K562 (cell line): ENCODE measurements around the gene MAP1LC3A. TPM values are rescaled to one million over a fixed set of nuclear protein-coding genes. Genes with fewer than 3 reads are reported as not detected.

ENCODE experiments used
- BCL6 ChIP-seq: fragments of 250-450 bp; sonication (Bioruptor Pico); IDR thresholded peaks from 2 replicates; pipeline ENCODE4 v1.4.0; 2020
- BMI1 ChIP-seq: fragments of 150-350 bp; IDR thresholded peaks from 2 replicates; pipeline ENCODE4 v1.6.1; 2014; ENCODE audit warnings: low read length
- DDX20 ChIP-seq: fragments of 450-650 bp; IDR thresholded peaks from 2 replicates; pipeline ENCODE4 v1.6.1; 2016; ENCODE audit warnings: missing genetic modification characterization, low read depth, mild to moderate bottlenecking, missing compliant biosample characterization, moderate library complexity
- FOXK1 ChIP-seq: sonication (generic); formaldehyde crosslinking; IDR thresholded peaks from 2 replicates; pipeline ENCODE4 v1.8.0; 2022; ENCODE audit warnings: missing genetic modification reagents, mild to moderate bottlenecking, borderline replicate concordance
- HNRNPLL ChIP-seq: fragments of 200-400 bp; formaldehyde crosslinking; IDR thresholded peaks from 2 replicates; pipeline ENCODE4 v1.6.1; 2017; ENCODE audit warnings: low read length, low read depth, mild to moderate bottlenecking; ENCODE audit not compliant: poor library complexity, severe bottlenecking
- KDM5B ChIP-seq: fragments of 200-600 bp; sonication (generic); IDR thresholded peaks from 2 replicates; pipeline ENCODE4 v1.6.1; 2012; ENCODE audit warnings: low read depth, mild to moderate bottlenecking, moderate library complexity, low read length, control low read depth, inconsistent platforms; ENCODE audit not compliant: insufficient replicate concordance
- MEIS2 ChIP-seq: fragments of 450-650 bp; IDR thresholded peaks from 2 replicates; pipeline ENCODE4 v1.6.1; 2014; ENCODE audit warnings: mild to moderate bottlenecking; ENCODE audit not compliant: partially characterized antibody
- POLR3A ChIP-seq: IDR thresholded peaks from 2 replicates; pipeline ENCODE4 v1.6.1; 2011; ENCODE audit warnings: borderline replicate concordance, mild to moderate bottlenecking, moderate library complexity; ENCODE audit not compliant: insufficient read length, insufficient read depth; ENCODE audit errors: extremely low read depth
- RBFOX2 ChIP-seq: fragments of 200-400 bp; formaldehyde crosslinking; IDR thresholded peaks from 2 replicates; pipeline ENCODE4 v1.6.1; 2017; ENCODE audit warnings: low read depth, mild to moderate bottlenecking, low read length, moderate library complexity
- SMAD2 ChIP-seq: fragments of 150-350 bp; IDR thresholded peaks from 2 replicates; pipeline ENCODE4 v1.6.1; 2014; ENCODE audit warnings: low read depth, mild to moderate bottlenecking, low read length
- SMC3 ChIP-seq: conservative IDR thresholded peaks from 2 replicates; pipeline ENCODE4 v1.6.1; 2011; ENCODE audit warnings: low read depth, low read length, improper control_type of control experiment; ENCODE audit not compliant: insufficient read depth
- STAG1 ChIP-seq: sonication (generic); formaldehyde crosslinking; IDR thresholded peaks from 2 replicates; pipeline ENCODE4 v1.5.0; 2020; ENCODE audit warnings: missing genetic modification reagents, borderline replicate concordance
- TCF3 ChIP-seq: sonication (generic); formaldehyde crosslinking; IDR thresholded peaks from 2 replicates; pipeline ENCODE4 v1.4.0; 2020; ENCODE audit warnings: mild to moderate bottlenecking, missing genetic modification reagents
- TGIF2 ChIP-seq: sonication (generic); formaldehyde crosslinking; IDR thresholded peaks from 2 replicates; pipeline ENCODE4 v1.8.1; 2022; ENCODE audit warnings: mild to moderate bottlenecking, missing genetic modification reagents, moderate library complexity
- ZC3H4 ChIP-seq: sonication (generic); formaldehyde crosslinking; IDR thresholded peaks from 2 replicates; pipeline ENCODE4 v1.9.0; 2021; ENCODE audit warnings: missing genetic modification reagents, borderline replicate concordance
- ZFP30 ChIP-seq: fragments of 250-450 bp; sonication (Bioruptor Pico); IDR thresholded peaks from 2 replicates; pipeline ENCODE4 v1.8.0; 2022; ENCODE audit warnings: moderate library complexity, mild to moderate bottlenecking, inconsistent platforms, borderline replicate concordance
- ZNF311 ChIP-seq: fragments of 250-450 bp; sonication (Bioruptor Pico); IDR thresholded peaks from 2 replicates; pipeline ENCODE4 v1.4.0; 2020; ENCODE audit warnings: mild to moderate bottlenecking, moderate library complexity
- ZNF561 ChIP-seq: fragments of 450-650 bp; formaldehyde crosslinking; conservative IDR thresholded peaks from 2 replicates; pipeline ENCODE4 v1.4.0; 2020; ENCODE audit warnings: mild to moderate bottlenecking, moderate library complexity
- polyA plus RNA-seq, 8 experiments: library from polyadenylated mRNA; depleted of rRNA in 4 of 8; stranded (reverse) in 5 of 8; unstranded in 3 of 8; fragments of >200 nt; fragmentation: Nextera tagmentation in 2 of 8; fragmentation: Illumina TruSeq in 1 of 8; extraction: Ambion mirVana in 2 of 8; extraction: Trizol in 1 of 8; gene quantifications; 2 replicates each; pipeline versions ENCODE4 v1.2.1 to v1.2.3, GENCODE V29; 2011 to 2014; ENCODE audit warnings: inconsistent platforms in 1 of 8, missing spikeins in 1 of 8
- total RNA-seq, 7 experiments: library from RNA; depleted of rRNA in 6 of 7; stranded (reverse); fragments of >200 nt in 6 of 7; fragmentation: Illumina TruSeq in 2 of 7; extraction: Trizol in 2 of 7; gene quantifications; 2 replicates each; pipeline versions ENCODE4 v1.2.1 to v1.2.3, GENCODE V29; 2011 to 2021; ENCODE audit warnings: low replicate concordance in 1 of 7
- TF ChIP-seq, protein P1 (sequence below): fragments of 450-650 bp; IDR thresholded peaks from 2 replicates; pipeline ENCODE4 v1.6.1; 2017; ENCODE audit warnings: antibody characterized with exemption, mild to moderate bottlenecking
- TF ChIP-seq, protein P2 (sequence below): sonication (generic); formaldehyde crosslinking; IDR thresholded peaks from 2 replicates; pipeline ENCODE4 v1.8.0; 2022; ENCODE audit warnings: missing genetic modification reagents, mild to moderate bottlenecking, moderate library complexity, borderline replicate concordance
- TF ChIP-seq, protein P3 (sequence below): fragments of 250-450 bp; sonication (Bioruptor Pico); IDR thresholded peaks from 2 replicates; pipeline ENCODE4 v1.4.0; 2020; ENCODE audit warnings: borderline replicate concordance

MAP1LC3A gene
- total and polyA plus RNA-seq, 9 of the 15 experiments (the other 6 are each of a cell fraction or from before 2014, with no cell fraction given) = 0.27 to 0.38 TPM; not detected in 7

DNA sequence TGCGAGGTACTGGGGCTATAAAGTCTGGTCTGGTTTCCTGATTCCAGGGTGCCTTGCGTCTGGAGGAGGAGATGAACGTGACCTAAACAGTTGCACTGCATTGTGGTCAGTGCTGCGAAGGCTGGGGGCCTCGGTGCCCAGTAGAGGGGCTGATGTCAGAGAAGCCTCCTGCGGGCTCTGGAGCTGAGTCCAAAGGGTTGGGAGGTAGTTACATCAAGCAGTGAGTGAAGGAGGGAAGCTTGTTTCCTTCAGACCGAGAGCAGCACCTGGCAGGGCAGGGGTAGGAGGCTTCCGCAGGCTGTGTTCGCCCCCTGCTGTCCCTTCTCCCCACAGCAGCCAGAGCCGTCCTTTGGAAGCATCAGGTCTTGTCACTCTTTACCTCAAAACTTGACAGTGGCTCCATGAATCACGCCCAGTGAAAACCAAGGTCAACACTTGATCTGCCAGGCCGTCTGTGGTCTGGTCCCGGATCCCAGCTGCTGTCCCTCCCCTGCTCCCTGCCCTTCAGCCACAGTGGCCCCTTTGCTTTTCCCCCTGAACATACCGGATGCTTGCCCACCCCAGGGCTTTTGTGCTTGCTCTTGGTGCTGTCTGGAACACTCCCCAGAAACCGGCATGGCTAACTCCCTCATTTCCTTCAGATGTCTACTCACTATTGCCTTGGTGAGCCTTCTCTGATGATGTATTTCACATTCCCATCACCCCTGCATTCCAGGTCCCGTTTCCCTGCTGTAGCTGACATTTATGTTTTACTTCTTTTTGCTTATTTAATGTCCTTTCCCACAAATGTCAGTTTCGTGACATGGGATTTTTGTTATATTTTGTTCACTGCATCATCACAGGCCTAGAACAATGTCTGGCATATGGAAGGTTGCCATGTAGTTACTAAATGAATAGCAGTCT, 35.3 kb upstream of the MAP1LC3A start (continued):
- TF ChIP-seq, protein P1, sequence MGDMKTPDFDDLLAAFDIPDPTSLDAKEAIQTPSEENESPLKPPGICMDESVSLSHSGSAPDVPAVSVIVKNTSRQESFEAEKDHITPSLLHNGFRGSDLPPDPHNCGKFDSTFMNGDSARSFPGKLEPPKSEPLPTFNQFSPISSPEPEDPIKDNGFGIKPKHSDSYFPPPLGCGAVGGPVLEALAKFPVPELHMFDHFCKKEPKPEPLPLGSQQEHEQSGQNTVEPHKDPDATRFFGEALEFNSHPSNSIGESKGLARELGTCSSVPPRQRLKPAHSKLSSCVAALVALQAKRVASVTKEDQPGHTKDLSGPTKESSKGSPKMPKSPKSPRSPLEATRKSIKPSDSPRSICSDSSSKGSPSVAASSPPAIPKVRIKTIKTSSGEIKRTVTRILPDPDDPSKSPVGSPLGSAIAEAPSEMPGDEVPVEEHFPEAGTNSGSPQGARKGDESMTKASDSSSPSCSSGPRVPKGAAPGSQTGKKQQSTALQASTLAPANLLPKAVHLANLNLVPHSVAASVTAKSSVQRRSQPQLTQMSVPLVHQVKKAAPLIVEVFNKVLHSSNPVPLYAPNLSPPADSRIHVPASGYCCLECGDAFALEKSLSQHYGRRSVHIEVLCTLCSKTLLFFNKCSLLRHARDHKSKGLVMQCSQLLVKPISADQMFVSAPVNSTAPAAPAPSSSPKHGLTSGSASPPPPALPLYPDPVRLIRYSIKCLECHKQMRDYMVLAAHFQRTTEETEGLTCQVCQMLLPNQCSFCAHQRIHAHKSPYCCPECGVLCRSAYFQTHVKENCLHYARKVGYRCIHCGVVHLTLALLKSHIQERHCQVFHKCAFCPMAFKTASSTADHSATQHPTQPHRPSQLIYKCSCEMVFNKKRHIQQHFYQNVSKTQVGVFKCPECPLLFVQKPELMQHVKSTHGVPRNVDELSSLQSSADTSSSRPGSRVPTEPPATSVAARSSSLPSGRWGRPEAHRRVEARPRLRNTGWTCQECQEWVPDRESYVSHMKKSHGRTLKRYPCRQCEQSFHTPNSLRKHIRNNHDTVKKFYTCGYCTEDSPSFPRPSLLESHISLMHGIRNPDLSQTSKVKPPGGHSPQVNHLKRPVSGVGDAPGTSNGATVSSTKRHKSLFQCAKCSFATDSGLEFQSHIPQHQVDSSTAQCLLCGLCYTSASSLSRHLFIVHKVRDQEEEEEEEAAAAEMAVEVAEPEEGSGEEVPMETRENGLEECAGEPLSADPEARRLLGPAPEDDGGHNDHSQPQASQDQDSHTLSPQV = no peak
- TF ChIP-seq SMC3 (peak; percentile 94), POLR3A (no peak), TCF3 (no peak), HNRNPLL (no peak), ZNF561 (CRISPR knock-in tag) (no peak), MEIS2 (peak; percentile 29), ZC3H4 (CRISPR knock-in tag) (no peak), RBFOX2 (no peak), SMAD2 (no peak), FOXK1 (CRISPR knock-in tag) (no peak), TGIF2 (CRISPR knock-in tag) (no peak), BCL6 (CRISPR knock-in tag) (no peak), ZNF311 (CRISPR knock-in tag) (no peak), STAG1 (CRISPR knock-in tag) (peak; percentile 54; the same call in 1 of the 2 replicates), DDX20 (no peak), BMI1 (no peak), ZFP30 (CRISPR knock-in tag) (no peak), KDM5B (no peak)
- TF ChIP-seq, protein P2, sequence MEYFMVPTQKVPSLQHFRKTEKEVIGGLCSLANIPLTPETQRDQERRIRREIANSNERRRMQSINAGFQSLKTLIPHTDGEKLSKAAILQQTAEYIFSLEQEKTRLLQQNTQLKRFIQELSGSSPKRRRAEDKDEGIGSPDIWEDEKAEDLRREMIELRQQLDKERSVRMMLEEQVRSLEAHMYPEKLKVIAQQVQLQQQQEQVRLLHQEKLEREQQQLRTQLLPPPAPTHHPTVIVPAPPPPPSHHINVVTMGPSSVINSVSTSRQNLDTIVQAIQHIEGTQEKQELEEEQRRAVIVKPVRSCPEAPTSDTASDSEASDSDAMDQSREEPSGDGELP (CRISPR knock-in tag) = peak; percentile 52; the same call in 1 of the 2 replicates
- TF ChIP-seq, protein P3, sequence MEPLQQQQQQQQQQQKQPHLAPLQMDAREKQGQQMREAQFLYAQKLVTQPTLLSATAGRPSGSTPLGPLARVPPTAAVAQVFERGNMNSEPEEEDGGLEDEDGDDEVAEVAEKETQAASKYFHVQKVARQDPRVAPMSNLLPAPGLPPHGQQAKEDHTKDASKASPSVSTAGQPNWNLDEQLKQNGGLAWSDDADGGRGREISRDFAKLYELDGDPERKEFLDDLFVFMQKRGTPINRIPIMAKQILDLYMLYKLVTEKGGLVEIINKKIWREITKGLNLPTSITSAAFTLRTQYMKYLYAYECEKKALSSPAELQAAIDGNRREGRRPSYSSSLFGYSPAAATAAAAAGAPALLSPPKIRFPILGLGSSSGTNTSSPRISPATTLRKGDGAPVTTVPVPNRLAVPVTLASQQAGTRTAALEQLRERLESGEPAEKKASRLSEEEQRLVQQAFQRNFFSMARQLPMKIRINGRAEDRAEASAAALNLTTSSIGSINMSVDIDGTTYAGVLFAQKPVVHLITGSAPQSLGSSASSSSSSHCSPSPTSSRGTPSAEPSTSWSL (CRISPR knock-in tag) = no peak
